ENCODE data around the gene UBE2F.
"Not testable (repeated sequence)": the region's sequence is repeated elsewhere in the genome, so short reads cannot be mapped to it uniquely, and the experiment has no call there.

Gene UBE2F

GRCh38 chr2:237980751-237981150 lies 13.9 kb downstream of the UBE2F start:
- DNase-seq: no peak

- DNase-seq: not testable (repeated sequence)
Measured at GRCh38 chr2:237981621-237982020, 14.8 kb downstream of the UBE2F start.

- no peak for DNase-seq
Measured at GRCh38 chr2:237982039-237982725, 15.4 kb downstream of the UBE2F start.

- no peak for DNase-seq
Measured at GRCh38 chr2:237983922-237984321, 17.1 kb downstream of the UBE2F start.

GRCh38 chr2:237987268-237987667 lies 20.5 kb downstream of the UBE2F start:
- no peak for DNase-seq

- DNase-seq: no peak
Measured at GRCh38 chr2:237993701-237994100, 26.9 kb downstream of the UBE2F start.

- DNase-seq: no peak
Measured at GRCh38 chr2:237995036-237995435, 28.2 kb downstream of the UBE2F start.

GRCh38 chr2:237996021-237996593 lies 29.3 kb downstream of the UBE2F start:
- DNase-seq: no peak

- no peak for DNase-seq
Measured at GRCh38 chr2:237997521-237997920, 30.7 kb downstream of the UBE2F start.

- no peak for DNase-seq
Measured at GRCh38 chr2:237998530-237998929, 31.7 kb downstream of the UBE2F start.

GRCh38 chr2:238003234-238004031 lies 36.6 kb downstream of the UBE2F start:
- no peak for DNase-seq

GRCh38 chr2:238004077-238004830 lies 37.4 kb downstream of the UBE2F start:
- DNase-seq: no peak

- DNase-seq: no peak
Measured at GRCh38 chr2:238005528-238005927, 38.7 kb downstream of the UBE2F start.

GRCh38 chr2:238006510-238006909 lies 39.7 kb downstream of the UBE2F start:
- no peak for DNase-seq

- no peak for DNase-seq
Measured at GRCh38 chr2:238007924-238008323, 41.1 kb downstream of the UBE2F start.

- DNase-seq: no peak
Measured at GRCh38 chr2:238009563-238009962, 42.7 kb downstream of the UBE2F start.

- DNase-seq: no peak
Measured at GRCh38 chr2:238010572-238010971, 43.8 kb downstream of the UBE2F start.

GRCh38 chr2:238013806-238014205 lies 47.0 kb downstream of the UBE2F start:
- no peak for DNase-seq

GRCh38 chr2:238015705-238016104 lies 48.9 kb downstream of the UBE2F start:
- DNase-seq: no peak

- no peak for DNase-seq
Measured at GRCh38 chr2:238016526-238016925, 49.7 kb downstream of the UBE2F start.

GRCh38 chr2:238019962-238020361 lies 53.1 kb downstream of the UBE2F start:
- DNase-seq: no peak

GRCh38 chr2:238020816-238021215 lies 54.0 kb downstream of the UBE2F start:
- no peak for DNase-seq

GRCh38 chr2:238021327-238021726 lies 54.5 kb downstream of the UBE2F start:
- no peak for DNase-seq

All from NCI-H146 (cell line).